ENCODE results near the gene ESRRB.

GRCh38 chr14:76328457-76329137 lies 47.3 kb upstream of the ESRRB start:
- TF ChIP-seq CTCF (IDR thresholded peaks at IDR 0.05; ENCODE audit: low read length) = no peak
- TF ChIP-seq EZH2 (IDR thresholded peaks at IDR 0.05; ENCODE audit: borderline replicate concordance, low read length) = no peak

Measured in OCI-LY1 (cell line).